Measurements from ENCODE around the gene LARP4B. TPM values are rescaled to one million over a fixed set of nuclear protein-coding genes. Genes with fewer than 3 reads are reported as not detected.

LARP4B gene
- total RNA-seq, 1 experiment from 2014 or later = 122 TPM

- DNase-seq (ENCODE audit: low read depth, low spot score) = no peak
- H3K27ac ChIP-seq (ENCODE audit: low read depth, low read length) = no peak overlapping the region
- ChIA-PET CTCF (no interaction called here), RAD21 (ENCODE audit: low non-redundant PET in 1 of 2, low total read pairs in 2 of 2, uncharacterized antibody in 2 of 2, unreplicated experiment in 2 of 2) (no interaction called here), POLR2A (no interaction called here)
- no peak overlapping the region for H3K9ac ChIP-seq (ENCODE audit: low read length)
- H3K4me3 ChIP-seq (replicated peaks in 1 of 2; ENCODE audit: low read depth in 1 of 2, low read length in 2 of 2) = no peak overlapping the region
- H3K79me2 ChIP-seq (ENCODE audit: insufficient read depth, low read length) = peaks cover 19% of the 10 kb centered on the region; the same call in 1 of the 2 replicates
- peaks cover 35 to 47% of the 10 kb centered on the region in 2 experiments; a peak in 3 of 4 replicates for H3K36me3 ChIP-seq (ENCODE audit: control insufficient read depth in 1 of 2, insufficient read depth in 2 of 2, low read length in 2 of 2)
- ATAC-seq = no peak
- TF ChIP-seq POLR2AphosphoS5 (IDR thresholded peaks at IDR 0.05; ENCODE audit: low read depth, low read length) (no peak), EGR1 (IDR thresholded peaks at IDR 0.05; ENCODE audit: low read depth) (no peak), SP1 (IDR thresholded peaks at IDR 0.05; ENCODE audit: low read depth) (no peak), RAD21 (IDR thresholded peaks at IDR 0.05; ENCODE audit: low read depth) (no peak), CEBPB (IDR thresholded peaks at IDR 0.05; ENCODE audit: low read depth) (no peak), ELF1 (IDR thresholded peaks at IDR 0.05; ENCODE audit: borderline replicate concordance, low read depth) (no peak), SIN3A (IDR thresholded peaks at IDR 0.05; ENCODE audit: low read depth) (no peak), TCF7L2 (IDR thresholded peaks at IDR 0.05; ENCODE audit: borderline replicate concordance, extremely low read depth, insufficient read depth, insufficient read length) (no peak), ZNF274 (IDR thresholded peaks at IDR 0.05; ENCODE audit: low read depth, low read length) (no peak), ZFX (IDR thresholded peaks at IDR 0.05) (no peak), ZBTB33 (IDR thresholded peaks at IDR 0.05; ENCODE audit: extremely low read depth, insufficient replicate concordance, low read length) (no peak), FOSL1 (IDR thresholded peaks at IDR 0.05; ENCODE audit: low read depth) (no peak), SRF (IDR thresholded peaks at IDR 0.05; ENCODE audit: low read depth) (no peak)
- no peaks in the 10 kb centered on the region for H3K9me3 ChIP-seq (ENCODE audit: control insufficient read depth in 1 of 2, insufficient read depth in 1 of 2, low read depth in 1 of 2, low read length in 2 of 2)
- H3K27me3 ChIP-seq (ENCODE audit: insufficient read depth, low read length) = no peaks in the 10 kb centered on the region
- peaks cover 10 to 18% of the 10 kb centered on the region in 2 experiments; a peak in 3 of 4 replicates for H3K4me1 ChIP-seq (ENCODE audit: control insufficient read depth in 1 of 2, insufficient read depth in 2 of 2, low read length in 2 of 2)
- BruUV-seq (replicated peaks) = no TSS peak
- no peak overlapping the region for H2AFZ ChIP-seq (ENCODE audit: low read depth, low read length, poor library complexity, severe bottlenecking)
- intact Hi-C loops (cut with micrococcal nuclease) = no loop called here
- H3K4me2 ChIP-seq (ENCODE audit: low read length) = no peak overlapping the region
- H3K9me2 ChIP-seq (ENCODE audit: insufficient read depth) = no peaks in the 10 kb centered on the region
- no peaks in the 10 kb centered on the region for H4K20me1 ChIP-seq (ENCODE audit: insufficient read depth)
These were observed 108.7 kb downstream of the LARP4B start for GRCh38 chr10:822661-823367.

Measured in HCT116 (cell line).